Endothelial cell of umbilical vein (primary cell): Measurements from ENCODE around the gene SMC5.

Experiments
- EZH2 ChIP-seq: IDR thresholded peaks from 2 replicates; pipeline ENCODE4 v1.6.1; 2012; ENCODE audit warnings: borderline replicate concordance, low read depth, mild to moderate bottlenecking, moderate library complexity, low read length, inconsistent platforms; ENCODE audit not compliant: severe bottlenecking
- MAX ChIP-seq: IDR thresholded peaks from 2 replicates; pipeline ENCODE4 v1.6.1; 2011; ENCODE audit not compliant: insufficient read depth, insufficient read length
- POLR2AphosphoS5 ChIP-seq: IDR thresholded peaks from 2 replicates; pipeline ENCODE4 v1.6.1; 2012; ENCODE audit warnings: low read depth, mild to moderate bottlenecking, control low read depth, low read length, moderate library complexity; ENCODE audit not compliant: insufficient read depth
- TF ChIP-seq, protein P1 (sequence below), 2 donors: IDR thresholded peaks; 1 replicate in 1 of 2; 2 replicates in 1 of 2; pipeline ENCODE4 v1.5.1; 2011; ENCODE audit warnings: low read length in 2 of 2, mild to moderate bottlenecking in 2 of 2, moderate library complexity in 2 of 2, control low read depth in 1 of 2, inconsistent platforms in 1 of 2, low read depth in 1 of 2; ENCODE audit not compliant: insufficient read depth in 1 of 2; ENCODE audit errors: extremely low read depth in 1 of 2

DNA sequence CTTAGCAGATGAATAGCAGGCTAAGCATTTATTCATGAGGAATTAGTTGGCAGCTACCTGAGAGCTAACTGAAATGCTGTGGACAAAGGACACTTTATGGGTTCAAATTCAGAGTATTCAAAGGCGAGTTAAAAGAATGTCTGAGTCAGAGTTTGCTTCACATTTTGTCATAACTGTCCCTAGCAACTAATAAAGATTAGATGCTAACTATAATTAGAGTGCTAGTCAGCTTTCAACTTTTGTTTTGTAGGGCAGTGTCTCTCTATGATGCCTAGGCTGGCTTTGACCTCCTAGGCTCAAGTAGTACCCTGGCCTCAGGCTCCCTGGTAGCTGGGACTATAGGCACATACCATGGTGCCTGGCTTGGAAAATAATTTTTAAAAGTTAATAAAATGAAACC is 4.6 kb downstream of the SMC5 start:
- TF ChIP-seq EZH2 (no peak), POLR2AphosphoS5 (no peak), MAX (no peak)
- TF ChIP-seq, protein P1, sequence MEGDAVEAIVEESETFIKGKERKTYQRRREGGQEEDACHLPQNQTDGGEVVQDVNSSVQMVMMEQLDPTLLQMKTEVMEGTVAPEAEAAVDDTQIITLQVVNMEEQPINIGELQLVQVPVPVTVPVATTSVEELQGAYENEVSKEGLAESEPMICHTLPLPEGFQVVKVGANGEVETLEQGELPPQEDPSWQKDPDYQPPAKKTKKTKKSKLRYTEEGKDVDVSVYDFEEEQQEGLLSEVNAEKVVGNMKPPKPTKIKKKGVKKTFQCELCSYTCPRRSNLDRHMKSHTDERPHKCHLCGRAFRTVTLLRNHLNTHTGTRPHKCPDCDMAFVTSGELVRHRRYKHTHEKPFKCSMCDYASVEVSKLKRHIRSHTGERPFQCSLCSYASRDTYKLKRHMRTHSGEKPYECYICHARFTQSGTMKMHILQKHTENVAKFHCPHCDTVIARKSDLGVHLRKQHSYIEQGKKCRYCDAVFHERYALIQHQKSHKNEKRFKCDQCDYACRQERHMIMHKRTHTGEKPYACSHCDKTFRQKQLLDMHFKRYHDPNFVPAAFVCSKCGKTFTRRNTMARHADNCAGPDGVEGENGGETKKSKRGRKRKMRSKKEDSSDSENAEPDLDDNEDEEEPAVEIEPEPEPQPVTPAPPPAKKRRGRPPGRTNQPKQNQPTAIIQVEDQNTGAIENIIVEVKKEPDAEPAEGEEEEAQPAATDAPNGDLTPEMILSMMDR (IDR thresholded peaks at IDR 0.05; ENCODE audit: extremely low read depth in 1 of 2, insufficient read depth in 1 of 2, low read depth in 1 of 2, low read length in 2 of 2) = no peak
